Heart left ventricle (tissue), 16 donors: ENCODE data around the gene KRT6B. TPM values are rescaled to one million over a fixed set of nuclear protein-coding genes. Genes with fewer than 3 reads are reported as not detected.

Experiments
- ATAC-seq, 4 donors: fragments of 200-7000 bp; cut with Tn5 transposase; one replicate each; pipeline ENCODE4 v1.9.1; 2020 to 2022; ENCODE audit warnings: moderate library complexity in 4 of 4, mild to moderate bottlenecking in 3 of 4, moderate number of reproducible peaks in 1 of 4
- DNase-seq, 5 donors: peaks; one replicate each; pipeline ENCODE4 v3.0.0-alpha.2; 2020
- H3K27ac ChIP-seq, 12 donors: fragments of 200-600 bp; sonication (generic) in 4 of 12; one replicate each; pipeline versions ENCODE4 v1.5.0 to v1.8.0; 2016 to 2022; ENCODE audit warnings: mild to moderate bottlenecking in 2 of 12
- H3K27me3 ChIP-seq, 9 donors: fragments of 200-600 bp; sonication (generic) in 2 of 9; one replicate each; pipeline versions ENCODE4 v1.5.1 to v1.8.0; 2016 to 2022; ENCODE audit warnings: mild to moderate bottlenecking in 3 of 9
- H3K36me3 ChIP-seq, 9 donors: fragments of 200-600 bp; sonication (generic) in 2 of 9; one replicate each; pipeline versions ENCODE4 v1.5.0 to v1.8.0; 2018 to 2022; ENCODE audit warnings: mild to moderate bottlenecking in 2 of 9
- H3K4me1 ChIP-seq, 12 donors: fragments of 200-600 bp; sonication (generic) in 4 of 12; one replicate each; pipeline versions ENCODE4 v1.5.0 to v1.8.0; 2016 to 2022; ENCODE audit warnings: mild to moderate bottlenecking in 3 of 12
- H3K4me3 ChIP-seq, 12 donors: fragments of 200-600 bp; sonication (generic) in 4 of 12; one replicate each; pipeline versions ENCODE4 v1.5.0 to v1.8.0; 2017 to 2022; ENCODE audit warnings: mild to moderate bottlenecking in 9 of 12, moderate library complexity in 4 of 12
- H3K9me3 ChIP-seq, 12 donors: fragments of 200-600 bp; sonication (generic) in 4 of 12; one replicate each; pipeline versions ENCODE4 v1.5.0 to v1.8.0; 2016 to 2022; ENCODE audit warnings: mild to moderate bottlenecking in 1 of 12
- CTCF ChIP-seq, 12 donors: fragments of 200-600 bp; sonication (generic) in 4 of 12; IDR thresholded peaks; one replicate each; pipeline versions ENCODE4 v1.5.0 to v1.8.0; 2018 to 2022; ENCODE audit warnings: antibody characterized with exemption in 12 of 12, mild to moderate bottlenecking in 5 of 12
- POLR2A ChIP-seq, 2 donors: fragments of 450-650 bp; IDR thresholded peaks; one replicate each; pipeline ENCODE4 v1.6.1; 2017; ENCODE audit warnings: antibody characterized with exemption in 2 of 2, mild to moderate bottlenecking in 2 of 2, moderate library complexity in 2 of 2
- WGBS, 4 donors: extraction: QIAGEN DNeasy Blood & Tissue Kit in 2 of 4; methylation state at CpG; one replicate each; pipeline versions ENCODE4 v1.1.5 to v1.1.7; 2013 to 2018; 5-methylcytosine and 5-hydroxymethylcytosine counted together
- intact Hi-C, 10 donors: fragments of 100-400 bp; cut with DNase I; formaldehyde crosslinking; loops; one replicate each; pipeline versions ENCODE4 v1.11.1 to v1.14.2; 2022
- polyA plus RNA-seq, 2 donors: library from polyadenylated mRNA; stranded (reverse); fragments of 200-250 nt; gene quantifications; one replicate each; pipeline ENCODE4 v1.2.3, GENCODE V29; 2013
- total RNA-seq, 9 donors: library from RNA; depleted of rRNA in 2 of 9; stranded (reverse); fragments of >200 nt in 2 of 9; fragmentation: NEBNext Ultra II Directional in 3 of 9; extraction: Animal tissue kit (Norgen Biotek cat#: 25700) in 3 of 9; gene quantifications; one replicate each; pipeline versions ENCODE4 v1.1.0 to v1.2.4, GENCODE V29; 2016 to 2023
- donor health status: ischemic (EF 13 %, LVEDD 7.1; RV severe dilation, severe dysfunction).
- donor health status: healthy with polysubstance abuse.
- donor health status: DM: no; HTN: yes; CAD: no.
- donor health status: DM: no; HTN: no; CAD: no.
- donor health status: ischemic (EF 25% LVEDD 6.9; RV normal size, moderate dysfunction).
- donor health status: ischemic (EF 25% LVEDD 5.7; RV mildly dilated, moderate dysfunction).
- donor health status: healthy.
- donor health status: DM: yes; HTN: yes; CAD: no.
- donor health status: ischemic (EF 35%, LVEDD 5.7; RV mildly dilated, moderate dysfunction).
- donor health status: nonischemic (EF 11% LVEDD 7.7; RV severe dilation, severe dysfunction).
- donor health status: DM: yes; HTN: yes; CAD: no.
- donor health status: PGD.
- donor health status: ischemic (EF 29% LVEDD 5.4; RV normal size, mild dysfunction).
- donor health status: nonischemic (EF 23%, LVEDD 6.1; RV moderate dilation, normal function).

The KRT6B gene
- total and polyA plus RNA-seq, 11 donors, result not detected

GRCh38 chr12:52439420-52439819, 12.5 kb downstream of the KRT6B start:
- no peak overlapping the region for H3K4me3 ChIP-seq
- H3K27ac ChIP-seq, result no peak overlapping the region
- no peak for DNase-seq
- ATAC-seq, result no peak
- H3K4me1 ChIP-seq, result no peaks in the 10 kb centered on the region
- TF ChIP-seq CTCF (IDR thresholded peaks at IDR 0.05), result no peak
- no peak for TF ChIP-seq POLR2A (IDR thresholded peaks at IDR 0.05)
- no peaks in the 10 kb centered on the region for H3K9me3 ChIP-seq
- WGBS, 4 donors, result 77 to 81% (median 78%) methylated on average over 8 of the region's 8 CpGs
- no peaks in the 10 kb centered on the region for H3K36me3 ChIP-seq
- peaks cover 0 to 30% (median 0%) of the 10 kb centered on the region in 9 donors for H3K27me3 ChIP-seq
- intact Hi-C loops, result no loop called here

- no peak overlapping the region for H3K27ac ChIP-seq
- TF ChIP-seq POLR2A (IDR thresholded peaks at IDR 0.05) (no peak), CTCF (IDR thresholded peaks at IDR 0.05) (no peak)
- ATAC-seq, result no peak
- H3K4me3 ChIP-seq, result no peak overlapping the region
- no peaks in the 10 kb centered on the region for H3K36me3 ChIP-seq
- DNase-seq, result no peak
- no peaks in the 10 kb centered on the region for H3K4me1 ChIP-seq
- no peaks in the 10 kb centered on the region for H3K9me3 ChIP-seq
- WGBS, 4 donors, result 85 to 92% (median 88%) methylated on average over 8 of the region's 8 CpGs
- intact Hi-C loops, result no loop called here
- peaks cover 0 to 31% (median 0%) of the 10 kb centered on the region in 9 donors for H3K27me3 ChIP-seq
These were observed 13.3 kb downstream of the KRT6B start for GRCh38 chr12:52438305-52439301.

- Histone ChIP-seq H3K4me3 (no peak overlapping the region), H3K36me3 (no peaks in the 10 kb centered on the region), H3K9me3 (no peaks in the 10 kb centered on the region), H3K27me3 (peaks cover 0 to 37% (median 0%) of the 10 kb centered on the region in 9 donors), H3K27ac (no peak overlapping the region), H3K4me1 (no peaks in the 10 kb centered on the region)
- intact Hi-C loops, result no loop called here
- 64 to 73% (median 68%) methylated on average over 7 to 9 of the region's 9 CpGs for WGBS, 4 donors
- ATAC-seq (no peak), DNase-seq (no peak)
- TF ChIP-seq CTCF (IDR thresholded peaks at IDR 0.05) (no peak), POLR2A (IDR thresholded peaks at IDR 0.05) (no peak)
These were observed 14.4 kb downstream of the KRT6B start for GRCh38 chr12:52437508-52437907.

- 57 to 69% (median 61%) methylated on average over 9 of the region's 9 CpGs for WGBS, 4 donors
- Histone ChIP-seq H3K4me3 (no peak overlapping the region), H3K9me3 (no peaks in the 10 kb centered on the region), H3K27me3 (peaks cover 0 to 33% (median 0%) of the 10 kb centered on the region in 9 donors), H3K36me3 (no peaks in the 10 kb centered on the region), H3K4me1 (no peaks in the 10 kb centered on the region), H3K27ac (no peak overlapping the region)
- DNase-seq (no peak), ATAC-seq (no peak)
- intact Hi-C loops, result no loop called here
- TF ChIP-seq CTCF (IDR thresholded peaks at IDR 0.05), result no peak
- no peak for TF ChIP-seq POLR2A (IDR thresholded peaks at IDR 0.05)
These were observed 15.0 kb downstream of the KRT6B start for GRCh38 chr12:52436828-52437474.
